HUES48 (cell line): ENCODE results near the gene PDE1A.

ENCODE experiments used
- H3K27ac ChIP-seq: one replicate; pipeline ENCODE4 v1.7.0; 2013; ENCODE audit warnings: low read depth, low read length, inconsistent platforms
- H3K27me3 ChIP-seq: 2 replicates; pipeline ENCODE4 v1.6.1; 2013; ENCODE audit warnings: mild to moderate bottlenecking, low read length; ENCODE audit not compliant: control insufficient read depth, insufficient read depth
- H3K36me3 ChIP-seq: 2 replicates; pipeline ENCODE4 v1.6.1; 2013; ENCODE audit warnings: low read length; ENCODE audit not compliant: control insufficient read depth, insufficient read depth
- H3K4me1 ChIP-seq: 2 replicates; pipeline ENCODE4 v1.6.1; 2013; ENCODE audit warnings: mild to moderate bottlenecking, low read length; ENCODE audit not compliant: control insufficient read depth, insufficient read depth
- H3K4me3 ChIP-seq: 2 replicates; pipeline ENCODE4 v1.5.1; 2013; ENCODE audit warnings: mild to moderate bottlenecking, low read depth, low read length
- H3K9ac ChIP-seq: 2 replicates; pipeline ENCODE4 v1.6.1; 2013; ENCODE audit warnings: mild to moderate bottlenecking, low read depth, low read length, moderate library complexity
- H3K9me3 ChIP-seq: 2 replicates; pipeline ENCODE4 v1.6.1; 2013; ENCODE audit warnings: low read length; ENCODE audit not compliant: control insufficient read depth, insufficient read depth

Gene PDE1A

DNA sequence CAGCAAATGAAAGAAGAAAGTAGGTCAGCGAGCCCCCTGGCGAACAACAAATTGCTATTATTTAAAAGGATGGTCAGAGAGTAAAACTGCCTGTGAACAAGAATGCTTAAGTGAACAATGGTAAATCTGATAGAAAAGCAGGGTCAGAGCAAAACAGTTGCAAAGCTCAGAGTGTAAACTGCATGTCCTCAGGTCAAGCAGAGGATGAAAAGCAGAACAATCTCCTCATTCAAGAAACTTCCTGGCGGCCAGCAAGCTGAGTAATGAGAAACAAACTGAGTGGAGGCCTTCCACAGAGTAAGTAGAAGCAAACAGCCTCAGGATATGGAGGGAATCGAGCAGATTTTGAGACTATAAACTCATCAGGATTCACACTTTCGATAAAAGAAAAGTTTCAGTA, 323.3 kb downstream of the PDE1A start:
- H3K9me3 ChIP-seq = no peaks in the 10 kb centered on the region
- no peaks in the 10 kb centered on the region for H3K27me3 ChIP-seq
- no peak overlapping the region for H3K27ac ChIP-seq
- peaks cover 3% of the 10 kb centered on the region; the same call in 1 of the 2 replicates for H3K4me1 ChIP-seq
- H3K4me3 ChIP-seq = no peak overlapping the region
- no peak overlapping the region for H3K9ac ChIP-seq
- H3K36me3 ChIP-seq = no peaks in the 10 kb centered on the region

GRCh38 chr2:182101263-182101662, 325.6 kb downstream of the PDE1A start:
- Histone ChIP-seq H3K27me3 (no peaks in the 10 kb centered on the region), H3K4me1 (peaks cover 3% of the 10 kb centered on the region; the same call in 1 of the 2 replicates), H3K27ac (no peak overlapping the region), H3K9ac (no peak overlapping the region), H3K36me3 (no peaks in the 10 kb centered on the region), H3K9me3 (no peaks in the 10 kb centered on the region), H3K4me3 (no peak overlapping the region)

DNA sequence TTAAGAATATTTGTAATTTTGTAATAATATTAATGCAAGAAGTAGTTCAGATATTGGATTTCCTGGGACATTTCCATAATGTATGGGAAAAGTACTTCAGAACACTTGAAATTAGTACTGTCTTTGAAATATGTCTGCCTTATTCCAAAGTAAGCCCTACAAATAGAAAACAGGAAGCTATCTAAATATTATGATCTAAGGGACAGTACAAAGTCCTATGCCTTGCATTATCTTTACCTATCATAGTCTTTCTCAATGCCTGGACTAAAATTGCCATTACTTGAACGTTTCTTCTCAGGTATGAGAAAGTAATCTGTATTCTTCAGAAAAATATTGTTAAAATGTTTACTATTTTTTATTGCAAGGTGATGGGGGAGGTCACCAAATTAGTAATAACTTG, 328.2 kb downstream of the PDE1A start:
- no peak overlapping the region for H3K9ac ChIP-seq
- H3K27ac ChIP-seq = no peak overlapping the region
- no peak overlapping the region for H3K4me3 ChIP-seq
- H3K27me3 ChIP-seq = no peaks in the 10 kb centered on the region
- no peaks in the 10 kb centered on the region for H3K9me3 ChIP-seq
- no peaks in the 10 kb centered on the region for H3K36me3 ChIP-seq
- H3K4me1 ChIP-seq = peaks cover 3% of the 10 kb centered on the region; the same call in 1 of the 2 replicates

DNA sequence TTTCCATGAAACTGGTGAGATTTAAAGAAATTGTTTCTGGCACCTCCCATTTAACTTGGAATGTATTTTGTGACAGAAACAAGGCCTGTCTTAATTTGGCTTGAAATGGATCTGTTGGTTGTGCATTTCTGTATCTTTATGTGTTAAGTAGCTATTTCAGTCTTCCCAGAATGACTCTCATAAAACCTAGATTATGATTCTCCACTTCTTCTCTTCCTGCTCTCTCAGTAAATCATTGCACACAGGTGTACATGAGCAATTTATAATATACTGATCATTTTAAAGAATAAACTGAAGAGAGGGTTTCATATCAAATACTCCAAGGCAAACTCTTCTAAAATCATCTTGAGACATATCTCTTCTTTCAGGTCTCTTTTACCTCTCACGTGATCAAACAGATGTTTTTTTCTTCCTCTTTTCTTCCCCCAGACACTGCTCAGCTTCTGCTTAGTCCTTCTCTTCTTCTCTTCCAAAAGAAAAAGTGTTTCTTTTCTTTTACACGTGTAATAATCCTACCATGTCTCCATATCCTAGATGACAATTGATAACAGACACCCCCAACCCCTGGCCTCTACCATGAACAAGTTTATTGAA, 329.2 kb downstream of the PDE1A start:
- Histone ChIP-seq H3K27me3 (no peaks in the 10 kb centered on the region), H3K27ac (no peak overlapping the region)

GRCh38 chr2:182090486-182090885, 336.4 kb downstream of the PDE1A start:
- H3K9ac ChIP-seq = no peak overlapping the region
- no peaks in the 10 kb centered on the region for H3K9me3 ChIP-seq
- peaks cover 9% of the 10 kb centered on the region; the same call in 1 of the 2 replicates for H3K4me1 ChIP-seq
- no peak overlapping the region for H3K4me3 ChIP-seq
- no peaks in the 10 kb centered on the region for H3K27me3 ChIP-seq
- H3K27ac ChIP-seq = no peak overlapping the region
- H3K36me3 ChIP-seq = no peaks in the 10 kb centered on the region

More for the DNA sequence above, 329.2 kb downstream of the PDE1A start:
- Histone ChIP-seq H3K9me3 (no peaks in the 10 kb centered on the region), H3K4me1 (peaks cover 3% of the 10 kb centered on the region; the same call in 1 of the 2 replicates), H3K4me3 (no peak overlapping the region), H3K36me3 (no peaks in the 10 kb centered on the region), H3K9ac (no peak overlapping the region)
